Kidney tubule cell (primary cell): ENCODE measurements around the gene WASF3.

Experiments used
- DNase-seq: peaks from one replicate; pipeline ENCODE4 v3.0.0-alpha.2; 2018; ENCODE audit warnings: low spot score

The WASF3 gene

GRCh38 chr13:26544707-26545106 is 12.8 kb upstream of the WASF3 start:
- no peak for DNase-seq

DNA sequence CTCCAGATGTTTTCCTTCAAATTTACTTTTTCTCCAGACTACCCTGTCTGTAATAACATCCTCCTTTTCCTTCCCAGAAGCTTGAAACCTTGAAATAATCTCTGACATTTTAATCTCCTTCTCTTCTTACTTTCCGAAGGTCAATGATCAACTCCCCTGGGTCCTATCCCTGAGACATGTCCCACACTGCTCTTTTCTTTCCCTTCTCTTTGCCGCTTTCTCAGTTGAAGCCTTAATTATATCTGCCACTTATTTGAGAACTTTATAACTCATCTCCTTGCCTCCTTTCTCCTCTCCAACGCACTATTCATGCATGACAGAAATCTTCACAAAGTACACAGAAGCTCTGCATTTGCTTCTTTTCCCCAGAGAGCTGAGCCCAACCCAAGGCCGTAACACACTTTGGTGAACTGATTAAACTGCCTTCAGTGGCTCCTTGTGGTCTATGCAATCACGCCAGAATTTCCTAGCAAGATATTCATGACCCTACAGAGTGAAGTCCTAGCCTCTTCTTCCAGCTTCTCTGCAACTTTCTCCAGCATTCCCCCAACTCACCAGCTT is 9.2 kb upstream of the WASF3 start:
- DNase-seq: no peak

GRCh38 chr13:26549713-26550112 is 7.8 kb upstream of the WASF3 start:
- DNase-seq: no peak

- no peak for DNase-seq
Observed at GRCh38 chr13:26551255-26551860, 6.1 kb upstream of the WASF3 start.

- DNase-seq: no peak
Observed at GRCh38 chr13:26555413-26555812, 2.1 kb upstream of the WASF3 start.

GRCh38 chr13:26557051-26557392 is 461 bp upstream of the WASF3 start:
- no peak for DNase-seq

GRCh38 chr13:26558074-26558805 is 757 bp downstream of the WASF3 start:
- DNase-seq: no peak

DNA sequence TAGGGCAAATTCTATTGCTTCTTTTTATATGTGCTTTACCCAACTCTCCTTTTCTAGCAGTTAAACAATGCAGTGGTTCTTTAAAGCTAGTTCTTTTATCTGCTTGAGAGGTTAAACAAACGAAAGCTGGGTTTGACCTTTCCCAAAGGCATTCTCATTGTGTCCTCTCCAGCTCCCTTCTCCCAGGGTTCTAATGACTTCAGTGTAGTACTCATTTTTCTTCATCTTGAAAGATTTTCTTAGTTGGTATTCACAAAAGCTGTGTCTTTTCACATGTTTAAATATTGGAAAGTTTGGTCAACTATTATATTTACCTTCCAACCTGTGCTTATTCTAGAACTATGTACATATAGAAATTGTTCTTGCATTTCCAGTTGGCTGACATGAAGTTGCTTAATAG is 1.5 kb downstream of the WASF3 start:
- DNase-seq: no peak

- no peak for DNase-seq
Observed at GRCh38 chr13:26560456-26560855, 3.0 kb downstream of the WASF3 start.

- DNase-seq: no peak
Observed at GRCh38 chr13:26561067-26561466, 3.6 kb downstream of the WASF3 start.

GRCh38 chr13:26561651-26562511 is 4.4 kb downstream of the WASF3 start:
- DNase-seq: peak; percentile 24

DNA sequence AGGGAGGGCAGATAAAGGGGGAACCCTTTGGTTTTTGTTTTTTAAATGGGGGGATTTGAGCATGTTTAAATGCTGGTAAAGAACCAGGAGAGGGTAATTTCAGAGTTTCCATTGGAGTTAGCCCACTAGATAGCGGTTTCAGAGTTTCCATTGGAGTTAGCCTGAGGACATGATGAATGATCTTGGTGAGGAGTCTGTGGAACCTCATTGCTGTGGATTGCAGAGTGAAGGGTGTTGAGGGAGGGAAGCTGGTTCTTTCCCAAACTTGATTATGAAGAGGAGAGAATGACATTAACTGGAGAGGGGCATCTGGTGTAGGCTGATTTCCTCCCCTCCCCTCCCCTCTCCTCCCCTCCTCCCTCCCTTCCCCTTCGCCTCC is 5.0 kb downstream of the WASF3 start:
- DNase-seq: no peak

DNA sequence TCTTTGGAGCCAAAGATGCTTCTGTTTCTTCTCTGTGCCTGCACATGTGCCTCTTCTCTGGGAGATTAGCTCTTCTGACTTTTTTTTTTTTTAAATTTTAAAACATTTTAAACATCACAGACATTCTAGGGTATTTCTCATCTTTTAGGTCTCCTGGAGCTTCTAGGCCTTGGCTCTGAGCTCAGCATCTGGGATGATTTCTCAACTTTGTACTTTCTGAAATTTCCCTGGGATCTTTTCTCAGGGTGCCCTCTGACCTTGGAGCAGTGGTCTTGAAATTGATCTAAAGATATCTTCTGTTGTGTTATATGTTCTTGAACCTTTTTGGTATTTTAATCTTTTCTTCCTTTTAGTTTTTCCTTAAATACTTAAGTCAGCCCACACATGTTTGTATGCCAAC is 6.2 kb downstream of the WASF3 start:
- DNase-seq: no peak

DNA sequence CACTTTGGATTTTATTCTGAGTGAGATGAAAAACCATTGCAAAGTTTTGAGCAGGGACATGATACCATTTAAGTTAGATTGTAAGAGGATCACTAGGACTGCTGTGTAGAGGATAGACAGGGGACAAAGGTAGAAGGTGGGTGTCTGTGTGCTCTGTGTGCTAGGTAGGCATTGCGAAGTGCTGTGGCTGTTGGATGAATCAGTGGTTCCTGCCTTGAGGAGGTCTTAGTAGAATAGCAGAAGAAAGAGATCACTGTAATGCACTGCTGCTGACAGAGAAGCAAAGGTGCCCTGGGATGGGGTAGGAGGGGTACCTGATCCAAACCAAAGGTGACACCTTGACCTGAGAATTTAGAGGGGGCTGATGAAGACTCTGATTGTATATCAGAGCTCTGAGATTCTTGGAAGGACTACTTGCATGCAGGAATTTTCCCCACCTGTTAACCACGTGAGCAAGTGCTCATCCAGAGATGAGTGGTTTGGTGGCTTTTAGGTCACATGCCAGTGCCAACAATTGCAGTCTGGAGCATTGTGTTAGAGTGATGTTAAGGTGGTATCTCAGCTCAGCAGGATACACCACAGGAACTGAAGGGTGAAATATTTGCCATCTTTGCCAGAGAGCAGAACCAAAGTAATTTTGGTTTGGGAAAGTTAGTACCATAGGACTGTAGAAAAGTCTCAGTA is 10.8 kb downstream of the WASF3 start:
- DNase-seq: peak; percentile 46

DNA sequence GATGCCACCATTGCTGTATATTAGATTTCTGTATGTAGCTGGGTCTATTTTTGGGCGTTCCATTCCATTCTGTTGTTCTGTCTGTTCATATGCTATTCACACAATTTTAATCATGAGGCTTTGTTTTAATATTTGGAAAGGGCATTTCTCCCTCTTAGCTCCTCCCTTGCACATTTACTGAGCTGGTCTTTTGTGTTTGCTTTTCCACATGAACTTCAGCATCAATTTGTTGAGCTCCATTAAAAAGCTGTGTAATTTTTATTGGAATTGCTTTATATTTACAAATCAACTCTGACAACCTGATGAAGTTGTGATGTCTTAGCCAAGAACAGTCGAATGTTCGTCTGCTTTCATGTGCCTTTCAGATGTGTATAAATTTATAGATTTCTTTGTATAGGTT is 14.0 kb downstream of the WASF3 start:
- DNase-seq: no peak

DNA sequence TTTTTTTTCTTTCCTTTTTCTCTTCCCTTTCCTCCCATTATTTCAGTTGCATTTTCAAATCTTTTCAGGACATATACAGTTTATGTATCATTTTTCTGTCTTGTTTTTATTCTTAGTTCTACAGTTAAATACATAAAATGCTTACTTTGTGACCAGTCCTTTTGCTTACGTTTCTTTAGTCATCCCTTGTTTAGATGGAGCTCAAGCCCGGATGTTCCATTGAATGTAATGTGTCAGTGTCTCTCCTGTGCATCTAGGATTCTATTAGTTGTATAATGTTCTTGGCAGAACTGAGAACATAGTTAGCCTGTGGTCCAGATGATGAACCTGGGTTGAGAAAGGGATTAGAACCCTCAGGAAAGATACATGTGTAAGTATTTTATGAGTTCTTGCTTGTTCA is 17.8 kb downstream of the WASF3 start:
- DNase-seq: no peak

DNA sequence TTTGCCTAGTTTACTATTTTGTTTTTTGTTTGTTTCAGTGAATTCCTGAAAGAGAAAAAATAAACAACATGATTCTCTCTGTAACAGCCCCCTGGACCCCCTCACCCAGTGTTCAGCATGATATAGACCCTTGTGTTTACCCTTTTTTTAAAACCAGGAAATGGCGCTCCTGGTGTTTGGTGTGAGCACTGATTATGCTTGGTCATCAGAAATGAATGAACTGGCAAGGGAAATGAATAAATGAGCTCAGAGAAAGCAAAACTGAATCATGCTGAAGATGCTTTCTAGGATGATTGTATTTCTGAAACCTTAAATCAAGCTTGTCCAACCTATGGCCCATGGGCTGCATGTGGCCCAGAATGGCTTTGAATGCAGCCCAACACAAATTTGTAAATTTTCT is 22.1 kb downstream of the WASF3 start:
- DNase-seq: no peak

DNA sequence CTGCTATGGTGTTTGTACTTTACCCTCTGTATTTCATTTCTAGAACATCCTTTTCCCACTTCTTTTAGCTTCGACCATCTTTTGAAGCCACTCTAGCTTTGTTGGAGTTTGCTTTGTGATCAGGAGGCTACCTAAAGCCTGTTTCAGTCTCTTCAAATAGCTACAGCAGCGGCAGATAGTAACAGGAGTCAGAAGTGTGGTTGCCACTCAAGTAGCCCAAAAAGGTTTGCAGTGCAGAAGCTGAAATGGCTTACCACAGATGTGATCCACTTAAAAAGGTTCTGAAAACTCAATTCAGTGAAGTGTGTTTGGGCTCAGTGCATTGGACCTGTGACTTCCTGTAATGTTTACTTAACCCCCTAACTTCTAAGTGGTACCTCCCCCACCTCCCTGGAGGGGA is 26.2 kb downstream of the WASF3 start:
- no peak for DNase-seq

DNA sequence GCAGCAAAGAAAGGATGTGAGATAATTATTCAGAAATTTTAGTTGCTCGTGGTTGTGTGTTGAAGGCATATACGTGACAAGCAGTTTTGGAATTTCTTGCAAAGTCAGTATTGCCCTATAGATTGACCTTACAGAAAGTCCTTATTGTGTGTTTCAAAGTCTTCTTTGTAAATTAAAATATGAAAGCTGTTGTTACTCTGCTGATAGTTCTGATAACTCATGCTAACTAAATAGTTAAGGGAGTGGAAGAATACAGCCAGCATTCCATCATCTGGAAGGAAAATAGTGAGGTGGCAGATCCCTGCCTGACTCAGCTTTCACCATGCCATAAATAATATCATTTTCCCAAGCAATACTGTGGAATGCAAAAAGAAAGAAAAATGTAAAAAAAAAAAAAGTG is 27.2 kb downstream of the WASF3 start:
- no peak for DNase-seq

GRCh38 chr13:26585136-26585535 is 27.7 kb downstream of the WASF3 start:
- DNase-seq: no peak

DNA sequence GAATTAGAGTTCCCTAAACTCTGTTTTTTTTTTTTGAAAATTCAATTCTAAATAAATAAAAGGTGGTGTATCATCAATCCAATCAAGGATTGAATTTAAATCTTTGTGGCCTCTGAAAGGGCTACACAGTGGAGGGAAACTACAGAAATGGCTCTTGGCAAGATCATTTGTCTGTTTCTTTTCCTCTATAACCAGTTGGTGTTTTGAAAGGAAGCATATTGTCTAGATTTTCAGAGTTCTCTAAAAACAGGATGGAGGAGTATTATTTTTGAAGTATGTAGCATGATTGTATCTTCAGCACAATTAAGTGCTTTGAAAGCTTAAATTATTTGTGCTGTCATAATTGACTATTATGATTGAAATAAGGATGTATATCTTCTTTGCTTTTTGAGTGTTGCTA is 29.8 kb downstream of the WASF3 start:
- no peak for DNase-seq

DNA sequence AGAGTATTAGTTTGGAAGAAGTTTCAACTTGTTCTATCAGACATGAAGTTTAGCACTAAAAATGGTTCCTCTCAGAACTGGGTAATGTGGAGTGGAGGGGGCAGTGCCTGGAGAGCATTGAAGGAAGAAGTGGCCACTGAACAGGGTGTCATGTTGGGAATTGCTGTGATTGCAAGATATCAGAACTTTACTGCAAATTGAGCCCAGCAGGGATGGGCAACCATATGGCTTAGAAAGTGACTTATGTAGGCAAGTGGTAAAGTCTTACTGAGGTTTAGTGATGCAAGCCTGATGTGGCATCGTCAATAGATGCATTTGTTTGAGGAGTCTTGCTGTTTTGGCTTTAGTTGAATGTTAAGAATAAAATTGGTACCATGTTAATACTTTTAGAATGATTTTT is 31.7 kb downstream of the WASF3 start:
- DNase-seq: no peak
